ENCODE data around the gene SELPLG.
"Not testable (repeated sequence)": the region's sequence is repeated elsewhere in the genome, so short reads cannot be mapped to it uniquely, and the experiment has no call there.

SELPLG gene

GRCh38 chr12:108638141-108638827 lies 4.6 kb upstream of the SELPLG start:
- DNase-seq (ENCODE audit: low read depth) = no peak

GRCh38 chr12:108637222-108637971 lies 3.7 kb upstream of the SELPLG start:
- DNase-seq (ENCODE audit: low read depth) = no peak

GRCh38 chr12:108635997-108636808 lies 2.5 kb upstream of the SELPLG start:
- DNase-seq (ENCODE audit: low read depth) = no peak

- DNase-seq (ENCODE audit: low read depth) = no peak
Measured at GRCh38 chr12:108635201-108635996, 1.7 kb upstream of the SELPLG start.

GRCh38 chr12:108634341-108634751 lies 652 bp upstream of the SELPLG start:
- DNase-seq (ENCODE audit: low read depth) = no peak

- DNase-seq (ENCODE audit: low read depth) = no peak
Measured at GRCh38 chr12:108633081-108633533, 587 bp downstream of the SELPLG start.

GRCh38 chr12:108631261-108631660 lies 2.4 kb downstream of the SELPLG start:
- not testable (repeated sequence) for DNase-seq (ENCODE audit: low read depth)

GRCh38 chr12:108630481-108631207 lies 3.0 kb downstream of the SELPLG start:
- DNase-seq (ENCODE audit: low read depth) = peak; percentile 73

GRCh38 chr12:108629824-108630476 lies 3.7 kb downstream of the SELPLG start:
- peak; percentile 57 for DNase-seq (ENCODE audit: low read depth)

GRCh38 chr12:108629151-108629550 lies 4.5 kb downstream of the SELPLG start:
- DNase-seq (ENCODE audit: low read depth) = no peak

GRCh38 chr12:108627134-108627920 lies 6.4 kb downstream of the SELPLG start:
- no peak for DNase-seq (ENCODE audit: low read depth)

GRCh38 chr12:108625228-108625627 lies 8.5 kb downstream of the SELPLG start:
- DNase-seq (ENCODE audit: low read depth) = no peak

- no peak for DNase-seq (ENCODE audit: low read depth)
Measured at GRCh38 chr12:108623577-108623976, 10.1 kb downstream of the SELPLG start.

GRCh38 chr12:108622921-108623514 lies 10.7 kb downstream of the SELPLG start:
- DNase-seq (ENCODE audit: low read depth) = no peak

- no peak for DNase-seq (ENCODE audit: low read depth)
Measured at GRCh38 chr12:108622421-108622820, 11.3 kb downstream of the SELPLG start.

- no peak for DNase-seq (ENCODE audit: low read depth)
Measured at GRCh38 chr12:108621161-108621560, 12.5 kb downstream of the SELPLG start.

- no peak for DNase-seq (ENCODE audit: low read depth)
Measured at GRCh38 chr12:108620236-108620879, 13.3 kb downstream of the SELPLG start.

- no peak for DNase-seq (ENCODE audit: low read depth)
Measured at GRCh38 chr12:108619369-108620160, 14.1 kb downstream of the SELPLG start.
